ENCODE data around the gene FAAH2.
"Not testable (repeated sequence)": the region's sequence is repeated elsewhere in the genome, so short reads cannot be mapped to it uniquely, and the experiment has no call there.

Gene FAAH2, protein sequence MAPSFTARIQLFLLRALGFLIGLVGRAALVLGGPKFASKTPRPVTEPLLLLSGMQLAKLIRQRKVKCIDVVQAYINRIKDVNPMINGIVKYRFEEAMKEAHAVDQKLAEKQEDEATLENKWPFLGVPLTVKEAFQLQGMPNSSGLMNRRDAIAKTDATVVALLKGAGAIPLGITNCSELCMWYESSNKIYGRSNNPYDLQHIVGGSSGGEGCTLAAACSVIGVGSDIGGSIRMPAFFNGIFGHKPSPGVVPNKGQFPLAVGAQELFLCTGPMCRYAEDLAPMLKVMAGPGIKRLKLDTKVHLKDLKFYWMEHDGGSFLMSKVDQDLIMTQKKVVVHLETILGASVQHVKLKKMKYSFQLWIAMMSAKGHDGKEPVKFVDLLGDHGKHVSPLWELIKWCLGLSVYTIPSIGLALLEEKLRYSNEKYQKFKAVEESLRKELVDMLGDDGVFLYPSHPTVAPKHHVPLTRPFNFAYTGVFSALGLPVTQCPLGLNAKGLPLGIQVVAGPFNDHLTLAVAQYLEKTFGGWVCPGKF

GRCh38 chrX:57286507-57287251 is at the start of gene FAAH2:
Gene FAAH2 (plus strand): TSS chrX:57286706. CDS start chrX:57286826, 120 bp downstream.
- DNase-seq, result no peak

DNA sequence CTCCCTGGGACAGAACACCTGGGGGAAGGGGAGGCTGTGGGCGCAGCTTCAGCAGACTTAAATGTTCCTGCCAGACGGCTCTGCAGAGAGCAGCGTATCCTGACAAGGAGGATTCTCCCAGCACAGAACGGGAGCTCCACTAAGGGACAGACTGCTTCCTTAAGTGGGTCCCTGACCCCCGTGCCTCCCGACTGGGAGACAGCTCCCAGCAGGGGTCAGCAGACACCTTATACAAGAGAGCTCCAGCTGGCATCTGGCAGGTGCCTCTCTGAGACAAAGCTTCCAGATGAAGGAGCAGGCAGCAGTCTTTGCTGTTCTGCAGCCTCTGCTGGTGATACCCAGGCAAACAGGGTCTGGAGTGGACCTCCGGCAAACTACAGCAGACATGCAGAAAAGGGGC is 44.5 kb upstream of the FAAH2 start:
- no peak for DNase-seq

DNA sequence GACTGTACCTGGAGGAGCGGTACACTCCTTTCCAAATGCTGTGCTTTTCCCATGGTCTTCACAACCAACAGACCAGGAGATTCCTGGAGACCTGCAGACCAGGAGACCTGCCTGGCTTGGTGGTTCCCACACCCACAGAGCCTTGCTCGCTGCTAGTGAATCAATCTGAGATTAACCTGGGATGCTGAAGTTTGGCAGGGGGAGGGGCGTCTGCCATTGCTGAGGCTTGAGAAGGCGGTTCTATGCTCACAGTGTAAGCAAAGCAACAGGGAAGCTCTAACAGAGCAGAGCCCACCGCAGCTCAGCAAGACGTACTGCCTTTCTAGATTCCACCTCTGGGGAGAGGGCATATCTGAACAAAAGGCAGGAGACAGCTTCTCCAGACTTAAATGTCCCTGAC is 34.5 kb upstream of the FAAH2 start:
- DNase-seq, result no peak

DNA sequence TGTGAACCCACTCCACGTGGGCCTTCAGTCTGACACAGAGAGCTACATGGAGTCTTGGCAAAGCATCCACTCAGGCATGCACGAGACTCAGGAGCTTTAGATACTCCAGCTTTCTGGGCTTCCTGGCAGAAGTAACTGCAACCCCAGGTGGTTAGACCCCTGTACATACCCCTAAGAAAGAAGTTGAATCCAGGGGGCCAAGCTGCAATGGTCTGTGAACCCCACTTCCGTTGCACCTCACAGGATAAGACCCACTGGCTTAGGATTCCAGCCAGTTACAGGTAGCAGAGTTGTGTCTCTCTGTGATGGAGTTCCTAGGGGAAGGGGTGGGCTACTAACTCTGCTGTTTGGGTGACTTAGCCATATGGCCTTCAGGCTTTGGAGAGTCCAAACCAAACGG is 21.4 kb upstream of the FAAH2 start:
- no peak for DNase-seq

DNA sequence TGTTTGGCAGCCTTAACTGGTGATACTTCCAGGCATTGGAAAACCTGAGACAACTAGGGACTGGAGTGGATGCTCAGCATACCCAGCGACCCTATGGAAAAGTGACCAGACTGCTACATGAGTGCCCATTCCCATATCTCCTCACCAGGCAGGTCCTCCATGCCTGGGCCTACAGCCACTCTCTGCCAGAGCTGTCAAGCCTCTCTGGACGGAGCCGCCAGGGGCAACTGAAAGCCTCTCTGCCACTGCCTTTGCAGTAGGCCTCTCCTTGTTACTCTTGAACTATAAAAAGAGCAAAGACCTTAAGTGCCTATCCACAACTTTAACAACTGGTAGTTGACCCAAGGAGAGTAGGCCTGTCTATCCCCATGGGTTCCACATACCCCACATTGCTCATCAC is 20.2 kb upstream of the FAAH2 start:
- no peak for DNase-seq

GRCh38 chrX:57266871-57267270 is 19.6 kb upstream of the FAAH2 start:
- DNase-seq, result no peak

DNA sequence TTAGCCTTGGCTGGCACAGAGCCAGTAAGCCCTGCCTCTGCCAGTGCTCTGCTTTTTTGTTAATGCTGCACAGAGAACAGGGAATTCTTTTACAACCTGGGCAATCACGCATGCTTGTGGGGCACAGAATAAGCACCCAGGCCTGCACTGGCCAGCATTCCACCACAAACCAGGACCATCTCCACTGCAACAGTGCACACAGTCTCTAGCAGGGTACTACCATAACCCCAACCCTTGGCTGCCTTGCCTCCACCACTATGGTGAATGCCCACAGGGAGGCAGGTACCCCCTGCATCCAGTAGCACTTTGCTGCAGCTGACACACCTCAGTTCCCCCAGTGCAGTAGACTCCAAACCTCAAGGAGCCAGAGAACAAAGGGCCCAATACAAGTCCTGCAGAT is 19.2 kb upstream of the FAAH2 start:
- no peak for DNase-seq

DNA sequence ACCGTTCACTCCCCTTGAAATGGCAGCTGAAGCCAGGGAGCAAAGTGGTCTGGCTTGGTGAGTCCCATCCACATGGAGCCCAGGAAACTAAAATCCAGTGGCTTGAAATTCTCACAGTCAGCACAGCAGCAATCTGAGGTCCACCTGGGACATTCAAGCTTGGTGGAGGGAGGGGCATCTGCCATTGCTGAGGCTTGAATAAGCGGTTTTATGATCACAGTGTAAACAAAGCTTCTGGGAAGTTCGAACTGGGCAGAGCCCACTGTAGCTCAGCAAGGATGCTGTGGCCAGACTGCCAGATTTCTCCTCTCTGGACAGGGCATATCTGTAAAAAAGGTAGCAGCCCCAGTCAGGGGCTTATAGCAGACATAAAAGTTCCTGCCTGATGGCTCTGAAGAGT is 15.5 kb upstream of the FAAH2 start:
- no peak for DNase-seq

DNA sequence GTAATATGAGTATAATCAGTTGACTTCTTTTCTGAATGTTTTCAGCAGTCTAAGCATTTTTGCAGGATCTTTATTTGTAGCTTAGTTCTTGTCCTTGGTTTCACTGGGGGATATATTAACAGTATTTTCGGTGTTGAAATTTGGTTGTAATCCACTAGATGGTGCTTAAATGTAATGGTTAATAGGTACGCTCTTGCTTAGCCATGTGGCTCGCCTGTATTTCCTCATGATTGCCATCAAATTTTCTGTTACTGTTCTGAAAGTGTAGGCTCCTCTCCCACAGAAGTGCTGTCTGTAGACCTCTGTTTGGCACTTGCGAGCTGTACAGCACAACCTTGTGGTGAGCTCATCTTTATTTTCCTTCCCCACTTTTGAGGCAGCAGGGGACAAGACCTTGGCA is 3.9 kb upstream of the FAAH2 start:
- no peak for DNase-seq

DNA sequence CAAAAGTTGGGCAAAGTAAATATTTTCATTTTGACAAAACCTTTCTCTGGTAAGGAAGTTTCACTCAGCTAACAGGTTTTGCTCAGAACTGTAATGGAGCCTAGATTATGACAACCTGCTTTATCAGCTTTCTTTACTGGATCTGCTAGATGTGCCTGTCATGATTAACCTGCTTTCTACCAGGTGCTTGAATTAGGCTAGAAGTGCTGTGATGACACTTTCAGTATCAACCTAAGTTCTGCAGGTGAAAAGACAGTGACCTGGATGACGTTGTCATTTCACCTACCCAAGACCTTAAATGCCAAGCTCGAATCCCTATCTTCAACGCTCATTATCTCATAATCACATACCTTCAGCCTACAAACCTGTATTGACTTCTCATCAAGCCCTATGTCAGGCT is 1.5 kb upstream of the FAAH2 start:
- no peak for DNase-seq

DNA sequence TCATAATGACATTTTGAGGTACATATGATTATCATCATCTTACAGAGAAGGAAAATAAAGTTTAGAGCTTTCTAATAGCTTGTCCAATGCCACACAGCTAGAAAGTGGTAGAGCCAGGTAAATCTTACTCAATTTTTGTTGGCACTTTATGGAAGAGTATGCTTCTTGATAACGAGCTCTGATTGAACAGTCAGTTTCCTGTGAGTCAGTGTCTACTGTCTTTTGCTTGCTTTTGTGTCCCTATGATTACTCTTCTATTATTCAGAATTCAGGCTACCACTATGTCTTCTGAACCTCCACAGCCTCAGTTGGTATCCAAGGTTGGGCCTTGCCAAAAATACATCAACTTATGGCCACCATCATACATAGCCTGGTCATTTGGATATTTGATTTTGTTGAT is 2.6 kb downstream of the FAAH2 start:
- no peak for DNase-seq

DNA sequence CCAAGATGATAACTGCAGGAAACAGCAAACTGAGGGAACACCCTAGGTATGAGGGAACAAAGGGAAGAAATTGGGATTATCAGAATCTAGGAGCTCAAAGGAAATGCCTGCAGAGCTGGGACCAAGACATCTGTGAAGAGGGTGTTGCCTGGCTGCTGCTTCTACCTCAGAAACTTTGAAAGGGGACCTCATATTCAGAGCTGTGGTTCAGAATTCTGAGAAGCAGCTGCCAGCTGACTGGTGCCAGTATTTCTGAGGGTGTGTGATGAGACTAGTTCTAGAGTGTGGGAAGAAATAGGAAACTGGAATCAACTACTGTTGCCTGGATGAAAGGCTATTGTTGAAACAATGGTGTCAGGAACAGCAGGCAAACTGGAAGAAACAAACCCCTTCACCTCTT is 8.5 kb downstream of the FAAH2 start:
- DNase-seq, result no peak

GRCh38 chrX:57295679-57296078 is 9.2 kb downstream of the FAAH2 start:
- DNase-seq, result not testable (repeated sequence)

- no peak for DNase-seq
These were observed 27.2 kb downstream of the FAAH2 start for GRCh38 chrX:57313583-57314215.

- no peak for DNase-seq
These were observed 42.5 kb downstream of the FAAH2 start for GRCh38 chrX:57329008-57329407.

GRCh38 chrX:57335790-57336189 is 49.3 kb downstream of the FAAH2 start:
- not testable (repeated sequence) for DNase-seq

GRCh38 chrX:57353472-57354132 is 67.1 kb downstream of the FAAH2 start:
- DNase-seq, result no peak

DNA sequence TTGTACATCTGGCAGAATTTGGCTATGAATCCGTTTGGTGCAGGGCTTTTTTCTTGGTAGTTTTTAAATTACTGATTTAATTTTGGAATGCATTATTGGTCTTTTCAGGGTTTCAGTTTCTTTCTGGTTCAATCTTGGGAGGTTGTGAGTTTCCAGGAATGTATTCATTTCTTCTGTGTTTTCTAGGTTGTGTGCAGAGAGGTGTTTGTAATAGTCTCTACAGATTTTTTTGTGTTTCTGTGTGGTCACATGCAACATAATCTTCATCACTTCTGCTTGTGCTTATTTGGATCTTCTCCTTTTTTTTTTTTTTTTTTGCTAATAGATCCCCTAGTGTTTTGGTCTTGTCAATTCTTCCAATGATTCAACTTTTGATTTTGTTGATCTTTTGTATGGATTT is 77.6 kb downstream of the FAAH2 start:
- DNase-seq, result no peak

GRCh38 chrX:57366430-57366829 is 79.9 kb downstream of the FAAH2 start:
- no peak for DNase-seq

GRCh38 chrX:57367649-57368048 is 81.1 kb downstream of the FAAH2 start:
- DNase-seq, result no peak

DNA sequence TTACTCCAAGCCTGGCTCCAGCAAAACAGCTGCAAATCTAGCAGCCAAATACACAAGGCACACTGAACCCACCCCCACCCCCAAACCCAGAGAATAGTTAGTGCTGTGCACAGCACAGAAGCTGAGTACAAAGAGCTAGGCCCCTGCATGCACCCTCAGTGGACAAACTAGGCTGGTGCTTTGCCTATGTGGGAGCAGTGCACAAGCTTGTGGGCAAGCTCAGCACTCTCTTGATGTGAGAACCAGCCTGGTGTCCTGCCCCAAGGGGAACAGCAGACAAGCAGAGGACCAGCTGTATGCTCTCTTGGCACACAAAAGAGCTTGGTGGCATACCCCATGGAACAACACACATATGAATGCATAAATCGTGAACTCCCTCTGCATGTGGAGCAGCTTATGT is 81.7 kb downstream of the FAAH2 start:
- no peak for DNase-seq

GRCh38 chrX:57379296-57379695 is 92.8 kb downstream of the FAAH2 start:
- no peak for DNase-seq
